ENCODE data around the gene C19orf12.
A peak's percentile ranks its signal among the peaks of the same experiment; 100 is the strongest.

C19orf12 gene

DNA sequence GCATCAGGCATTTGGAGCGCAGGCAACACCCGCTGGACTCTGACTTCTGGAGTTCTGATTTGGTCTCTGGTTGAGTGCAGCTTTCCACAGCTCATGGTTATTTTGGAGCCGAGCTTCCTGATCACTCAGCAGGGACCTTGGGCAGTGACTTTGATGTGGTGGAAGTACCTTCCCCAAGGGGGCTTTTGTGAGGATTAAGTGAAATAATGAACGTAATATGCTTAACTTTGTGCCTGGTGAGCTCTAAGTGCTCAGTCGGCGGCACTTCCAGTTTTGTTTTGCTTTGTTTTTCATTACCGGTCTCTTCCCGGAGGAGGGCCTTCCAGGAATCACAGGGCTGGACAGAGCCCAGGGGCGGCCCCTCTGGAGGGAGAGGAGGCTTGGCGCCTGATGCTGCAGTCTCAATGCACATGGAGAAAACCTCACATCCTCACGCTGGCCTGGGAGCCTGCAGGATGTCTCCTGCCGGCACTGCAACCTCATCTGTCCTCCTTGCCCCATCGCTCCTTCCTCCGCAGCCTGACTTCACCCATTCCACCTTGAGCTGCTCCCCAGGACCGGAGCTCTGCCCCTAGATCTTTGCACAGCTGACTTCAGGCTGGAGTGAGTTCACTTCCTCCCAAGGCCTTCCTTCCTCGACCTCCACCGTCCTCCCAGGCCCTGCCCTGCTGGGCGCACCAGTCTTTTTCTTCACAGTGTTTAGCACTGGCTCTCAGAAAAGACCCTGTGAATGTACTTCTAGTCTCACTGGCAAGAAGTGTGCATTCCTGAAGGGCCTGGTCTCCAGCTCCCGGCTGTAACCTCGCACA is 48.3 kb downstream of the C19orf12 start:
- H3K27ac ChIP-seq (ENCODE audit: low read depth, low read length): no peak overlapping the region
- no peaks in the 10 kb centered on the region for H3K79me2 ChIP-seq (ENCODE audit: control insufficient read depth, low read length)
- no peak overlapping the region; the same call in 1 of the 2 replicates for H3K4me2 ChIP-seq (ENCODE audit: low read length)

DNA sequence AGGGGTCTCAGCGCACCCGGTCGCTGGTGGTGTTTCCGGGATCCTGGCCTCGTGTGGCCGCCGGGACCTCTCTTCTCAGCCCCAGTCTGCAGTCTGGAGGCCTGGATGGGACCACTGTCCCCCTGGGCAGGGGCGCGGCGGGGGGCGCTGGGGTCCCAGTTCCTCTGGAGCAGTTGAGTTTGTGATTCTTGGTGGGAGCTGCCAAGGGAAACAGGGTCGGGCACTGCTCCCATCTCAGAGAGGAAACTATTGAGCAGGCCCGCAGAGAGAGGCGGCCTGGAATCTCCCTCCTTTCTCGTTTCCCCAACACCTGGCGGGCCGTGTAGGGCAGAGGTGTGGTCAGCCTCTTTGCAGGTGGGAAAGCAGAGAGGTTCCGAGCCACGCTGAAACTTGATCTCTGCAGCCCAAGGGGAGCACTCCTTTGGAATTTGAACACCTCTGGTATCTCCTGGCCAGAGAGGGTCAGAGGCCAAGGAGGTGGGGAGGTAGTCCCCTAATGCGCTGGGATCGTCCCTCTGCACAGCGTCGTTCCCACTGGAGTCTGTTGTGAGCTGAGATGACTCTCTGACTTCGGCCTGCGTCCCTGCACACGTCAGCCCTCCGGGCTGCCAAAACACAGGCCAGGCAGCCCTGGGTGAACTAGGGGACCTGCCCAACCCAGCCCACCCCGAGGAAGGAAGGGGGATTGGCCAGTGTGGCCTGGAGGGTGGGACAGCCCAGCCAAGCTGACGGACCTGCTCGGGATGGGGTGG is 49.1 kb downstream of the C19orf12 start:
- no peaks in the 10 kb centered on the region for H3K36me3 ChIP-seq (ENCODE audit: control insufficient read depth, low read length)
- H3K9me3 ChIP-seq (ENCODE audit: control insufficient read depth, insufficient read depth, low read length): no peaks in the 10 kb centered on the region
- TF ChIP-seq EZH2phosphoT487 (IDR thresholded peaks at IDR 0.05; ENCODE audit: borderline replicate concordance, low read length): no peak
- TF ChIP-seq, protein P1, sequence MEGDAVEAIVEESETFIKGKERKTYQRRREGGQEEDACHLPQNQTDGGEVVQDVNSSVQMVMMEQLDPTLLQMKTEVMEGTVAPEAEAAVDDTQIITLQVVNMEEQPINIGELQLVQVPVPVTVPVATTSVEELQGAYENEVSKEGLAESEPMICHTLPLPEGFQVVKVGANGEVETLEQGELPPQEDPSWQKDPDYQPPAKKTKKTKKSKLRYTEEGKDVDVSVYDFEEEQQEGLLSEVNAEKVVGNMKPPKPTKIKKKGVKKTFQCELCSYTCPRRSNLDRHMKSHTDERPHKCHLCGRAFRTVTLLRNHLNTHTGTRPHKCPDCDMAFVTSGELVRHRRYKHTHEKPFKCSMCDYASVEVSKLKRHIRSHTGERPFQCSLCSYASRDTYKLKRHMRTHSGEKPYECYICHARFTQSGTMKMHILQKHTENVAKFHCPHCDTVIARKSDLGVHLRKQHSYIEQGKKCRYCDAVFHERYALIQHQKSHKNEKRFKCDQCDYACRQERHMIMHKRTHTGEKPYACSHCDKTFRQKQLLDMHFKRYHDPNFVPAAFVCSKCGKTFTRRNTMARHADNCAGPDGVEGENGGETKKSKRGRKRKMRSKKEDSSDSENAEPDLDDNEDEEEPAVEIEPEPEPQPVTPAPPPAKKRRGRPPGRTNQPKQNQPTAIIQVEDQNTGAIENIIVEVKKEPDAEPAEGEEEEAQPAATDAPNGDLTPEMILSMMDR (IDR thresholded peaks at IDR 0.05; ENCODE audit: low read depth, low read length, poor library complexity, severe bottlenecking): no peak
- peak overlapping the region; percentile 81 for H3K4me3 ChIP-seq (ENCODE audit: low read length)
- no peaks in the 10 kb centered on the region for H4K20me1 ChIP-seq (ENCODE audit: control insufficient read depth, insufficient read depth, low read depth, low read length)
- no peaks in the 10 kb centered on the region for H3F3A ChIP-seq (ENCODE audit: control insufficient read depth, insufficient read depth)
- H3K4me1 ChIP-seq (ENCODE audit: control insufficient read depth, low read length): peaks cover 34% of the 10 kb centered on the region
- peaks cover 36% of the 10 kb centered on the region for H3K27me3 ChIP-seq (ENCODE audit: control insufficient read depth, low read length)
- H3K4me2 ChIP-seq (ENCODE audit: low read length): peak overlapping the region; percentile 97
- no peaks in the 10 kb centered on the region for H3K79me2 ChIP-seq (ENCODE audit: control insufficient read depth, low read length)
- no peaks in the 10 kb centered on the region for H3K9me2 ChIP-seq (replicated peaks; ENCODE audit: control insufficient read depth, low read length)
- no peak overlapping the region for H3K27ac ChIP-seq (ENCODE audit: low read depth, low read length)

More for the DNA sequence above, 48.3 kb downstream of the C19orf12 start:
- Histone ChIP-seq H3K9me3 (ENCODE audit: control insufficient read depth, insufficient read depth, low read length) (no peaks in the 10 kb centered on the region), H4K20me1 (ENCODE audit: control insufficient read depth, insufficient read depth, low read depth, low read length) (no peaks in the 10 kb centered on the region), H3F3A (ENCODE audit: control insufficient read depth, insufficient read depth) (no peaks in the 10 kb centered on the region), H3K9me2 (replicated peaks; ENCODE audit: control insufficient read depth, low read length) (no peaks in the 10 kb centered on the region), H3K27me3 (ENCODE audit: control insufficient read depth, low read length) (peaks cover 36% of the 10 kb centered on the region), H3K4me1 (ENCODE audit: control insufficient read depth, low read length) (peaks cover 42% of the 10 kb centered on the region), H3K36me3 (ENCODE audit: control insufficient read depth, low read length) (no peaks in the 10 kb centered on the region), H3K4me3 (ENCODE audit: low read length) (no peak overlapping the region)
- TF ChIP-seq, protein P1 (IDR thresholded peaks at IDR 0.05; ENCODE audit: low read depth, low read length, poor library complexity, severe bottlenecking): no peak
- TF ChIP-seq EZH2phosphoT487 (IDR thresholded peaks at IDR 0.05; ENCODE audit: borderline replicate concordance, low read length): no peak

DNA sequence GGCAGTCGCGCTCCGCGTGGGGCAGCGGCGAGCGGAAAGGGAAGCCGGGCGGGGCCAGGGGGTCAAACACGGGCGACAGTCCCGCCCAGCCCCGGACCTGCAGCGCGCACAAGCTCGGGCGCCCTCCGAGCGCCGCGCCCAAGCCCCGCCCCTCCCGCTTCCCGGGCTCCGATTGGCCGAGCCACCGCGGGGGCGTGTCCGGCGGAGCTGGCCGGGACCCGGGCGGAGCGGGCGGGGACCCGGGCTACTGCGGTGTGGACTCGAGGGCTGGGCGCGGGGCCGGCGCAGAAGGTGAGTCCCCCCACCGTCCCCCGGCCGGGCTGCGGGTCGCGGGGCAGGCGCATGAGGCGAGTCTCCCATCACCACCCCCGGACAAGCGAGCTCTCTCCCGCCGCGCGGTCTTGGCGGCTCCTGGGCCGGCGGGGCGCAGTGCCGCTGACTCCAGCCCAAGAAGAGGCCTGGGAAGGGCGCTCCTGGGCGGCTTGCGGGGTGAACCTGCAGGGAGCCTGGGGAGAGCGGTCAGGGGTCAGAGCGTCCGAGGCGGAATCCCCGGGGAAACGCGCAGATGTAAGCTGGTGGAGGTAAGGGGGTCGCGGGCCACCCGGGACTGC is 49.7 kb downstream of the C19orf12 start, which contains the start of gene PLEKHF1:
Gene PLEKHF1 (plus strand): TSS at position 247 of the 611 bp plus-strand sequence. CDS start 8,379 bp downstream, outside the sequence.
- Histone ChIP-seq H3K9me2 (replicated peaks; ENCODE audit: control insufficient read depth, low read length) (no peaks in the 10 kb centered on the region), H3K27ac (ENCODE audit: low read depth, low read length) (no peak within 1 kb of the TSS), H3K79me2 (ENCODE audit: control insufficient read depth, low read length) (no peaks in the 10 kb centered on the region), H3K4me2 (ENCODE audit: low read length) (peak within 1 kb of the TSS; percentile 97), H4K20me1 (ENCODE audit: control insufficient read depth, insufficient read depth, low read depth, low read length) (no peaks in the 10 kb centered on the region), H3K36me3 (ENCODE audit: control insufficient read depth, low read length) (no peaks in the 10 kb centered on the region), H3K4me3 (ENCODE audit: low read length) (peak within 1 kb of the TSS; percentile 81), H3K27me3 (ENCODE audit: control insufficient read depth, low read length) (peaks cover 36% of the 10 kb centered on the region), H3K4me1 (ENCODE audit: control insufficient read depth, low read length) (peaks cover 33% of the 10 kb centered on the region), H3F3A (ENCODE audit: control insufficient read depth, insufficient read depth) (no peaks in the 10 kb centered on the region), H3K9me3 (ENCODE audit: control insufficient read depth, insufficient read depth, low read length) (no peaks in the 10 kb centered on the region)
- TF ChIP-seq, protein P1 (IDR thresholded peaks at IDR 0.05; ENCODE audit: low read depth, low read length, poor library complexity, severe bottlenecking): no peak
- TF ChIP-seq EZH2phosphoT487 (IDR thresholded peaks at IDR 0.05; ENCODE audit: borderline replicate concordance, low read length): no peak

All from DOHH2 (cell line).